Ishikawa (cell line): ENCODE measurements around the gene EIF3A.

Experiments
- CEBPB ChIP-seq: IDR thresholded peaks from 2 replicates; pipeline ENCODE4 v1.6.1; 2012
- CREB1 ChIP-seq: IDR thresholded peaks from 2 replicates; pipeline ENCODE4 v1.6.1; 2012; ENCODE audit warnings: low read depth
- FOXM1 ChIP-seq: IDR thresholded peaks from 2 replicates; pipeline ENCODE4 v1.6.1; 2012; ENCODE audit warnings: low read depth, borderline replicate concordance
- MAX ChIP-seq: IDR thresholded peaks from 2 replicates; pipeline ENCODE4 v1.6.1; 2012
- NFIC ChIP-seq: IDR thresholded peaks from 2 replicates; pipeline ENCODE4 v1.6.1; 2012
- RAD21 ChIP-seq: IDR thresholded peaks from 2 replicates; pipeline ENCODE4 v1.6.1; 2012; ENCODE audit warnings: low read depth
- REST ChIP-seq: IDR thresholded peaks from 2 replicates; pipeline ENCODE4 v1.6.1; 2012; ENCODE audit warnings: low read depth, mild to moderate bottlenecking
- TCF12 ChIP-seq: IDR thresholded peaks from 2 replicates; pipeline ENCODE4 v1.6.1; 2012; ENCODE audit warnings: low read depth
- TEAD4 ChIP-seq: IDR thresholded peaks from 2 replicates; pipeline ENCODE4 v1.6.1; 2012
- USF1 ChIP-seq: IDR thresholded peaks from 2 replicates; pipeline ENCODE4 v1.6.1; 2012
- YY1 ChIP-seq: IDR thresholded peaks from 2 replicates; pipeline ENCODE4 v1.6.1; 2012; ENCODE audit warnings: low read depth
- ZBTB7A ChIP-seq: IDR thresholded peaks from 2 replicates; pipeline ENCODE4 v1.6.1; 2012; ENCODE audit warnings: low read depth

- TF ChIP-seq TCF12 (no peak), ZBTB7A (no peak), NFIC (no peak), RAD21 (no peak), YY1 (no peak), USF1 (no peak), CEBPB (no peak), REST (no peak), CREB1 (no peak), TEAD4 (no peak), MAX (no peak), FOXM1 (no peak)
Observed at GRCh38 chr10:119129721-119130120, 49.1 kb upstream of the EIF3A start.
